Endothelial cell of umbilical vein (primary cell): ENCODE results near the gene SSPN. TPM values are rescaled to one million over a fixed set of nuclear protein-coding genes. Genes with fewer than 3 reads are reported as not detected.

Experiments
- BruUV-seq: library from RNA; stranded (reverse); fragments of 400-500 nt; replicated peaks from 2 replicates; lab custom pipeline; 2021; lab: Mats Ljungman, UMichigan
- CTCF ChIA-PET: fragments of 300-600, 350-600 bp; sonication (Branson Sonifier 250); formaldehyde crosslinking; loops from one replicate; lab custom pipeline; 2021; ENCODE audit warnings: antibody characterized with exemption, inconsistent platforms; lab: Charles Lee
- POLR2A ChIA-PET: fragments of 300-600, 350-600 bp; sonication (Branson Sonifier 250); formaldehyde crosslinking; loops from one replicate; lab custom pipeline; 2021; ENCODE audit warnings: antibody characterized with exemption, inconsistent platforms; lab: Charles Lee
- DNase-seq: peaks from one replicate; pipeline ENCODE4 v3.0.0-alpha.2; 2011; ENCODE audit warnings: low read depth, low spot score
- FAIRE-seq: peaks from 2 replicates; lab custom pipeline; 2011; peaks lifted over from hg19 to GRCh38; lab: Jason Lieb, UNC
- H2AFZ ChIP-seq: 2 replicates; pipeline ENCODE4 v1.6.0; 2012; ENCODE audit warnings: low read depth, low read length, control low read depth, inconsistent platforms
- H3K27ac ChIP-seq: 2 replicates; pipeline ENCODE4 v1.5.1; 2011; ENCODE audit warnings: low read depth, mild to moderate bottlenecking, control low read depth, low read length, moderate library complexity; ENCODE audit not compliant: insufficient read depth
- H3K27me3 ChIP-seq, 2 experiments: 2 replicates each; pipeline versions ENCODE4 v1.6.0 to v1.6.1; 2011; ENCODE audit warnings: low read length in 2 of 2, mixed read lengths in 1 of 2; ENCODE audit not compliant: control insufficient read depth in 2 of 2, insufficient read depth in 2 of 2
- H3K36me3 ChIP-seq, 2 experiments: 2 replicates in 1 of 2; 3 replicates in 1 of 2; pipeline ENCODE4 v1.5.1; 2011; ENCODE audit warnings: low read length in 2 of 2, mild to moderate bottlenecking in 1 of 2, moderate library complexity in 1 of 2; ENCODE audit not compliant: control insufficient read depth in 2 of 2, insufficient read depth in 2 of 2; ENCODE audit errors: extremely low read depth in 1 of 2
- H3K4me1 ChIP-seq: 3 replicates; pipeline ENCODE4 v1.5.1; 2011; ENCODE audit warnings: mild to moderate bottlenecking, low read length; ENCODE audit not compliant: control insufficient read depth, insufficient read depth; ENCODE audit errors: extremely low read depth
- H3K4me2 ChIP-seq: 2 replicates; pipeline ENCODE4 v1.6.1; 2011; ENCODE audit warnings: low read length, control low read depth, mixed read lengths; ENCODE audit not compliant: insufficient read depth
- H3K4me3 ChIP-seq, 3 experiments: fragments of 200-600 bp in 1 of 3; sonication (generic), shearing (Covaris generic) in 1 of 3; replicated peaks in 1 of 3; 2 replicates each; pipeline ENCODE4 v1.5.1; 2011 to 2016; ENCODE audit warnings: control low read depth in 3 of 3, low read length in 3 of 3, mild to moderate bottlenecking in 2 of 3, inconsistent platforms in 1 of 3, low read depth in 1 of 3, moderate library complexity in 1 of 3; ENCODE audit not compliant: insufficient read depth in 1 of 3
- H3K79me2 ChIP-seq: 2 replicates; pipeline ENCODE4 v1.6.0; 2012; ENCODE audit warnings: low read length, inconsistent platforms; ENCODE audit not compliant: control insufficient read depth, insufficient read depth
- H3K9ac ChIP-seq: replicated peaks from 2 replicates; pipeline ENCODE3; 2011; ENCODE audit warnings: low read length, control low read depth; ENCODE audit not compliant: insufficient read depth; ENCODE audit errors: extremely low read depth
- H3K9me1 ChIP-seq: replicated peaks from 3 replicates; pipeline ENCODE4 v1.6.0; 2011; ENCODE audit warnings: mild to moderate bottlenecking, low read length; ENCODE audit not compliant: control insufficient read depth, insufficient read depth; ENCODE audit errors: extremely low read depth
- H3K9me3 ChIP-seq: replicated peaks from 2 replicates; pipeline ENCODE4 v1.5.1; 2012; ENCODE audit warnings: low read length, inconsistent platforms; ENCODE audit not compliant: control insufficient read depth, insufficient read depth
- H4K20me1 ChIP-seq: replicated peaks from 2 replicates; pipeline ENCODE3; 2011; ENCODE audit warnings: mild to moderate bottlenecking, low read length; ENCODE audit not compliant: control insufficient read depth, insufficient read depth; ENCODE audit errors: extremely low read depth
- CTCF ChIP-seq, 2 donors: IDR thresholded peaks; 1 replicate in 1 of 2; 2 replicates in 1 of 2; pipeline ENCODE4 v1.5.1; 2011; ENCODE audit warnings: low read length in 2 of 2, mild to moderate bottlenecking in 2 of 2, moderate library complexity in 2 of 2, control low read depth in 1 of 2, inconsistent platforms in 1 of 2, low read depth in 1 of 2; ENCODE audit not compliant: insufficient read depth in 1 of 2; ENCODE audit errors: extremely low read depth in 1 of 2
- EZH2 ChIP-seq: IDR thresholded peaks from 2 replicates; pipeline ENCODE4 v1.6.1; 2012; ENCODE audit warnings: borderline replicate concordance, low read depth, mild to moderate bottlenecking, moderate library complexity, low read length, inconsistent platforms; ENCODE audit not compliant: severe bottlenecking
- FOS ChIP-seq: IDR thresholded peaks from 2 replicates; pipeline ENCODE4 v1.6.1; 2011; ENCODE audit warnings: mild to moderate bottlenecking, low read length, moderate library complexity, borderline replicate concordance; ENCODE audit not compliant: insufficient read depth
- GATA2 ChIP-seq: IDR thresholded peaks from 2 replicates; pipeline ENCODE4 v1.7.0; 2011; ENCODE audit warnings: low read depth, mild to moderate bottlenecking, moderate library complexity, mixed read lengths, low read length; ENCODE audit not compliant: insufficient read length, insufficient read depth
- JUN ChIP-seq: IDR thresholded peaks from 2 replicates; pipeline ENCODE4 v1.6.1; 2011; ENCODE audit warnings: borderline replicate concordance, low read depth; ENCODE audit not compliant: insufficient read length, insufficient read depth
- MAX ChIP-seq: IDR thresholded peaks from 2 replicates; pipeline ENCODE4 v1.6.1; 2011; ENCODE audit not compliant: insufficient read depth, insufficient read length
- MYC ChIP-seq: IDR thresholded peaks from one replicate; pipeline ENCODE4 v1.6.1; 2011; ENCODE audit warnings: mild to moderate bottlenecking, low read depth, low read length
- POLR2A ChIP-seq: IDR thresholded peaks from 2 replicates; pipeline ENCODE4 v1.6.1; 2012; ENCODE audit warnings: low read depth, mild to moderate bottlenecking, control low read depth, low read length
- POLR2AphosphoS5 ChIP-seq: IDR thresholded peaks from 2 replicates; pipeline ENCODE4 v1.6.1; 2012; ENCODE audit warnings: low read depth, mild to moderate bottlenecking, control low read depth, low read length, moderate library complexity; ENCODE audit not compliant: insufficient read depth
- dilution Hi-C: fragments of 300-500 bp; cut with MboI; formaldehyde crosslinking; loops from one replicate; pipeline ENCODE4 v1.15.0; 2019; ENCODE audit warnings: low sequenced_read_pairs; ENCODE audit not compliant: extremely low pct_ligation_motif_present
- intact Hi-C: fragments of 100-400 bp; cut with micrococcal nuclease; formaldehyde crosslinking; loops from one replicate; pipeline ENCODE4 v1.10.0; 2022
- polyA plus RNA-seq, 4 experiments: library from polyadenylated mRNA; depleted of rRNA in 3 of 4; stranded (reverse) in 3 of 4; unstranded in 1 of 4; fragments of >200 nt; gene quantifications; 2 replicates each; pipeline versions ENCODE4 v1.2.1 to v1.2.3, GENCODE V29; 2011 to 2012; ENCODE audit warnings: missing spikeins in 1 of 4
- total RNA-seq: library from RNA; stranded (reverse); gene quantifications from 2 replicates; pipeline ENCODE4 v1.2.3, GENCODE V29; 2021

SSPN gene
- total and polyA plus RNA-seq, 2 donors (not counting 3 experiments of a cell fraction or from before 2014, with no cell fraction given), result 1.3 to 2.1 TPM

- no peak overlapping the region for H3K27ac ChIP-seq
- no peak overlapping the region for H3K9ac ChIP-seq
- H3K9me3 ChIP-seq, result no peaks in the 10 kb centered on the region
- no peak overlapping the region for H3K4me3 ChIP-seq
- H3K36me3 ChIP-seq, result no peaks in the 10 kb centered on the region
- DNase-seq, result no peak
- peaks cover 0 to 1% of the 10 kb centered on the region in 2 experiments for H3K27me3 ChIP-seq
- no peaks in the 10 kb centered on the region for H3K9me1 ChIP-seq
- H4K20me1 ChIP-seq, result no peaks in the 10 kb centered on the region
- BruUV-seq, result no TSS peak
- ChIA-PET POLR2A (no interaction called here), CTCF (interaction anchor here (1.5 kb wide), 1 partner anchor 19 kb away, joined by 6 read pairs; no protein-coding TSS in a partner anchor)
- no peak overlapping the region for H3K4me2 ChIP-seq
- no peak overlapping the region for H2AFZ ChIP-seq
- no peaks in the 10 kb centered on the region for H3K79me2 ChIP-seq
- peaks cover 31% of the 10 kb centered on the region for H3K4me1 ChIP-seq
- intact Hi-C loops, result loop anchor here (10.0 kb wide), 1 partner anchor 424 kb away; no protein-coding TSS in a partner anchor
- FAIRE-seq, result no peak
- TF ChIP-seq POLR2A, result no peak
- TF ChIP-seq POLR2AphosphoS5, result no peak
- no peak for TF ChIP-seq CTCF (IDR thresholded peaks at IDR 0.05; ENCODE audit: extremely low read depth in 1 of 2, insufficient read depth in 1 of 2, low read depth in 1 of 2, low read length in 2 of 2)
- no peak for TF ChIP-seq FOS
- no peak for TF ChIP-seq MYC
- no peak for TF ChIP-seq MAX
- TF ChIP-seq EZH2, result no peak
- TF ChIP-seq GATA2, result no peak
- TF ChIP-seq JUN, result no peak
- dilution Hi-C loops, result no loop called here
Measured at GRCh38 chr12:26271024-26271423, 75.7 kb downstream of the SSPN start.
